WI38 (cell line): ENCODE data around the gene ANO6.

Source experiments
- H3K4me3 ChIP-seq: 2 replicates; pipeline ENCODE4 v1.5.1; 2011; ENCODE audit warnings: low read depth, mild to moderate bottlenecking, control low read depth, low read length
- CTCF ChIP-seq: IDR thresholded peaks from 2 replicates; pipeline ENCODE4 v1.5.1; 2012; ENCODE audit warnings: low read depth, mild to moderate bottlenecking, control low read depth, low read length

Gene ANO6

DNA sequence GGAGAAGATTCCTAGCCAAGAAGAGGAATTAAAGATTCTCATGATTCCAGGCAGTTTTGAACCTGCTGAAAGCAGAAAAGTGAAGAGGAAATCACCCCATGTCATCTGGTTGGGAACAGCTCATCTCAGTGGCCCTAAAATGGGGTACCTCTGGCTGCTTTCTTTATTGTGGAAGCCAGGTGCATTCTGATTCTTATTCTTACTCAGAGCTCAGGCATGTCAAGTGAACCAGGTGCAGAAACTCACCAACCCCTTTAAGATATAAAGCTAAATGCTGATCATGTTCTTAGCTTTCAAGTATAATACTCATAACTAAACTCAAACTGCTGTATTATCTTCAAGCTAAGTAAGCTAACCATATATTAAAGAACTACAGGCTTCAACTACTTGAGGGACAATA is 259.7 kb downstream of the ANO6 start:
- no peak overlapping the region for H3K4me3 ChIP-seq
- TF ChIP-seq CTCF = no peak

DNA sequence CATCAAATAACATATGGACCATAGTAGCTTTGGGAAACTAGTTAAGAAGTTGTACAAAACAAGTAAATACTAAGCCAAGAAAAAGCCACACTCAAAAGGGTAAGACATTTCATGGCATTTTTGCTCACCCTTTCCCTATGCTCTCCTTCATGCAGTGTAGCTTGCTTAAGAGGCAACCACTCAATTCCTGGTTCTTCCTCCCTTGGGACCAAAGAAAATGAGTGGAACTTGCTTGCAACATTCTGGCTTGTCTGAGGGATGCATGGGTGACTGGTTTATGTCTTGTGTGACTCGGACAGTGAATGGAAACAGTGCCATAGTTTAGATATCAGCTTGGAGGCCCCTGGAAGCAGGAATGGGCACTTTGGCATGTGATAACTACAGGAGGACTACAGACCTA is 261.6 kb downstream of the ANO6 start:
- TF ChIP-seq CTCF = no peak
- no peak overlapping the region for H3K4me3 ChIP-seq

- H3K4me3 ChIP-seq = no peak overlapping the region
- TF ChIP-seq CTCF = no peak
Observed at GRCh38 chr12:45478931-45479330, 263.0 kb downstream of the ANO6 start.

DNA sequence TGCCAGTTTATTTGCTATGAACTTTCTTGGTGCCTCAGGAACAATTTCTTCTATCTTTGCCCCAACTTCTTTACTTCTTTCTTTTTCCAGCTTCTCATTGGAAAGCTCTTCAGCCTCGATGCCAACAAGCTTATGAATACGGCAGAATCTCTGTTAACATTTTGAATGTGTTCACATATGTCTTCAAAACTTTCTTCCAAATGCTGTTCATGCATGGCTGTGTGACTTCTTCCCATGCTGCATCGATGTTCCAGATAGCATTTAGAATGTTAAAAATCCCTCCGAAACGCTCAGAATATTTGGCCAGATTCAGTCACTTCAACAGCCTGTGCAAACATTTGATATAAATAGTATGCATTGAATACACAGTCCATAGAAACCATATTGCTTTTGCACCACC is 265.9 kb downstream of the ANO6 start:
- no peak overlapping the region for H3K4me3 ChIP-seq
- TF ChIP-seq CTCF = no peak

DNA sequence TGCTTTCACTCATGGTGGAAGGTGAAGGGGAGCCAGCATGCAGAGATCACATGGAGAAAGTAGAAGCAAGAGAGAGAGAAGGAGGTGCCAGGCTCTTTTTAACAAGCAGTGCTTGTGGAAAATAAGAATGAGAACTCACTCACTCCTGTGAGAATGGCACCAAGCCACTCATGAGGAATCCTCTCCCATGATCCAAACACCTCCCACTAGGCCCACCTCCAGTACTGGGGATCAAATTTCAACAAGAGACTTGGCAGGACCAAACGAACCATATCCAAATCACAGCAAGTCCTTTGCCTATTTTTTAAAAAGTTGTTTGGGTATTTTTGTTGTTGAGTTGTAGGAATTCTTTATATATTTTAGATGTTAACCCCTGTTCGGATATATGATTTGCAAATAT is 267.7 kb downstream of the ANO6 start:
- no peak overlapping the region for H3K4me3 ChIP-seq
- no peak for TF ChIP-seq CTCF
